DND-41 (cell line): Measurements from ENCODE around the gene ANXA1.
A peak's percentile ranks its signal among the peaks of the same experiment; 100 is the strongest.

Source experiments
- ATAC-seq: fragments of 200-7000 bp; cut with Tn5 transposase; 3 replicates; pipeline ENCODE4 v1.9.1; 2021; ENCODE audit warnings: low read depth; ENCODE audit not compliant: insufficient read depth
- DNase-seq: peaks from one replicate; pipeline ENCODE4 v3.0.0-alpha.2; 2020
- H2AFZ ChIP-seq: 2 replicates; pipeline ENCODE4 v1.6.0; 2012; ENCODE audit warnings: low read depth, low read length
- H3K27ac ChIP-seq: 2 replicates; pipeline ENCODE4 v1.5.1; 2012; ENCODE audit warnings: low read length, inconsistent platforms
- H3K27me3 ChIP-seq: fragments of 200-600 bp; sonication (generic); 2 replicates; pipeline ENCODE4 v1.6.0; 2012; ENCODE audit warnings: low read length, mild to moderate bottlenecking, inconsistent platforms; ENCODE audit not compliant: insufficient read depth, poor library complexity
- H3K36me3 ChIP-seq: 2 replicates; pipeline ENCODE4 v1.5.1; 2012; ENCODE audit warnings: low read length, inconsistent platforms; ENCODE audit not compliant: insufficient read depth
- H3K4me1 ChIP-seq: 2 replicates; pipeline ENCODE4 v1.5.1; 2012; ENCODE audit warnings: mild to moderate bottlenecking, low read length; ENCODE audit not compliant: insufficient read depth
- H3K4me2 ChIP-seq: 2 replicates; pipeline ENCODE4 v1.6.0; 2012; ENCODE audit warnings: mild to moderate bottlenecking, moderate library complexity, low read length, inconsistent platforms; ENCODE audit not compliant: insufficient read depth
- H3K4me3 ChIP-seq, 2 experiments: fragments of 200-600 bp in 1 of 2; shearing (Covaris generic) in 1 of 2; 2 replicates each; pipeline ENCODE4 v1.5.1; 2012 to 2016; ENCODE audit warnings: inconsistent platforms in 2 of 2, low read length in 2 of 2, mild to moderate bottlenecking in 2 of 2, low read depth in 1 of 2, moderate library complexity in 1 of 2
- H3K79me2 ChIP-seq: 2 replicates; pipeline ENCODE4 v1.6.0; 2012; ENCODE audit warnings: low read length, inconsistent platforms; ENCODE audit not compliant: insufficient read depth
- H3K9ac ChIP-seq: 2 replicates; pipeline ENCODE4 v1.6.0; 2012; ENCODE audit warnings: low read depth, mild to moderate bottlenecking, inconsistent platforms, low read length, moderate library complexity
- H3K9me3 ChIP-seq: 2 replicates; pipeline ENCODE4 v1.5.1; 2012; ENCODE audit warnings: low read length, moderate library complexity, mild to moderate bottlenecking, inconsistent platforms; ENCODE audit not compliant: insufficient read depth, severe bottlenecking
- H4K20me1 ChIP-seq: 2 replicates; pipeline ENCODE4 v1.6.0; 2012; ENCODE audit warnings: low read length; ENCODE audit not compliant: insufficient read depth
- EZH2 ChIP-seq: IDR thresholded peaks from 3 replicates; pipeline ENCODE4 v1.6.1; 2012; ENCODE audit warnings: borderline replicate concordance, low read depth, mild to moderate bottlenecking, moderate library complexity, low read length, inconsistent platforms; ENCODE audit not compliant: severe bottlenecking
- TF ChIP-seq, protein P1 (sequence below): IDR thresholded peaks from 2 replicates; pipeline ENCODE4 v1.5.1; 2012; ENCODE audit warnings: borderline replicate concordance, low read length, moderate library complexity, mild to moderate bottlenecking; ENCODE audit not compliant: poor library complexity, severe bottlenecking; ENCODE audit errors: extremely low read depth

The ANXA1 gene

GRCh38 chr9:73210886-73211666, 59.4 kb downstream of the ANXA1 start:
- no peak overlapping the region for H3K4me3 ChIP-seq
- TF ChIP-seq, protein P1, sequence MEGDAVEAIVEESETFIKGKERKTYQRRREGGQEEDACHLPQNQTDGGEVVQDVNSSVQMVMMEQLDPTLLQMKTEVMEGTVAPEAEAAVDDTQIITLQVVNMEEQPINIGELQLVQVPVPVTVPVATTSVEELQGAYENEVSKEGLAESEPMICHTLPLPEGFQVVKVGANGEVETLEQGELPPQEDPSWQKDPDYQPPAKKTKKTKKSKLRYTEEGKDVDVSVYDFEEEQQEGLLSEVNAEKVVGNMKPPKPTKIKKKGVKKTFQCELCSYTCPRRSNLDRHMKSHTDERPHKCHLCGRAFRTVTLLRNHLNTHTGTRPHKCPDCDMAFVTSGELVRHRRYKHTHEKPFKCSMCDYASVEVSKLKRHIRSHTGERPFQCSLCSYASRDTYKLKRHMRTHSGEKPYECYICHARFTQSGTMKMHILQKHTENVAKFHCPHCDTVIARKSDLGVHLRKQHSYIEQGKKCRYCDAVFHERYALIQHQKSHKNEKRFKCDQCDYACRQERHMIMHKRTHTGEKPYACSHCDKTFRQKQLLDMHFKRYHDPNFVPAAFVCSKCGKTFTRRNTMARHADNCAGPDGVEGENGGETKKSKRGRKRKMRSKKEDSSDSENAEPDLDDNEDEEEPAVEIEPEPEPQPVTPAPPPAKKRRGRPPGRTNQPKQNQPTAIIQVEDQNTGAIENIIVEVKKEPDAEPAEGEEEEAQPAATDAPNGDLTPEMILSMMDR = no peak
- TF ChIP-seq EZH2 = no peak
- no peak overlapping the region for H3K27ac ChIP-seq
- no peaks in the 10 kb centered on the region for H3K4me1 ChIP-seq
- H3K79me2 ChIP-seq = no peaks in the 10 kb centered on the region
- no peaks in the 10 kb centered on the region for H4K20me1 ChIP-seq
- no peak overlapping the region for H2AFZ ChIP-seq
- H3K27me3 ChIP-seq = no peaks in the 10 kb centered on the region
- no peaks in the 10 kb centered on the region for H3K36me3 ChIP-seq
- ATAC-seq = no peak
- no peak overlapping the region for H3K9ac ChIP-seq
- no peak overlapping the region for H3K4me2 ChIP-seq
- DNase-seq = no peak
- H3K9me3 ChIP-seq = no peaks in the 10 kb centered on the region

DNA sequence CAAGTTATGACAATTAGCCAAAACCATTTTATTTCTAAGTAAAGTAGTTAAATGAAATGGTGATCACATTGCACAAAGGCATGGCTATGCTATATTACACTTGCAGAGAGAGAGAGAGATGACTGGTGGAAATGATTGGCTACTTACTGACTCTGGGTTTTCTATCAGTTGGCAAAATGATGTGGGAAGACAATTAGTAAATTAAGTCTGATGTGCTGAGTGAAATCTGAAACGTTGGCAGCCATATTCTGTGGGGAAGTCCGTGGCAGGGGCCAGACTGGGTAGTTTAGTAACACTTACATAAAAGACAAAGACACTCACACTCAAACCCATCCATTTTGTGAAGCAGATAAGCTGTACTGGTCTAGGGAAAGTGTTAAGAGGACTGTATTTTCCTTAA, 61.6 kb downstream of the ANXA1 start:
- no peak overlapping the region for H3K27ac ChIP-seq
- H3K4me3 ChIP-seq = no peak overlapping the region
- H2AFZ ChIP-seq = peak overlapping the region; percentile 17; the same call in 1 of the 2 replicates
- no peaks in the 10 kb centered on the region for H3K36me3 ChIP-seq
- ATAC-seq (no peak), DNase-seq (no peak)
- H3K27me3 ChIP-seq = no peaks in the 10 kb centered on the region
- no peaks in the 10 kb centered on the region for H3K79me2 ChIP-seq
- H4K20me1 ChIP-seq = no peaks in the 10 kb centered on the region
- no peak overlapping the region for H3K4me2 ChIP-seq
- H3K9ac ChIP-seq = no peak overlapping the region
- H3K9me3 ChIP-seq = no peaks in the 10 kb centered on the region
- H3K4me1 ChIP-seq = no peaks in the 10 kb centered on the region
- no peak for TF ChIP-seq EZH2
- TF ChIP-seq, protein P1 = no peak

- DNase-seq (no peak), ATAC-seq (no peak)
- H3K9ac ChIP-seq = no peak overlapping the region
- no peak overlapping the region for H3K4me3 ChIP-seq
- H4K20me1 ChIP-seq = no peaks in the 10 kb centered on the region
- no peaks in the 10 kb centered on the region for H3K27me3 ChIP-seq
- no peak overlapping the region for H2AFZ ChIP-seq
- no peaks in the 10 kb centered on the region for H3K79me2 ChIP-seq
- H3K4me2 ChIP-seq = no peak overlapping the region
- no peak overlapping the region for H3K27ac ChIP-seq
- H3K9me3 ChIP-seq = no peaks in the 10 kb centered on the region
- TF ChIP-seq, protein P1 = no peak
- no peak for TF ChIP-seq EZH2
- H3K36me3 ChIP-seq = no peaks in the 10 kb centered on the region
- H3K4me1 ChIP-seq = no peaks in the 10 kb centered on the region
Observed at GRCh38 chr9:73215249-73215648, 63.6 kb downstream of the ANXA1 start.
